ENCODE measurements around the gene SLC10A3.

SLC10A3 gene

DNA sequence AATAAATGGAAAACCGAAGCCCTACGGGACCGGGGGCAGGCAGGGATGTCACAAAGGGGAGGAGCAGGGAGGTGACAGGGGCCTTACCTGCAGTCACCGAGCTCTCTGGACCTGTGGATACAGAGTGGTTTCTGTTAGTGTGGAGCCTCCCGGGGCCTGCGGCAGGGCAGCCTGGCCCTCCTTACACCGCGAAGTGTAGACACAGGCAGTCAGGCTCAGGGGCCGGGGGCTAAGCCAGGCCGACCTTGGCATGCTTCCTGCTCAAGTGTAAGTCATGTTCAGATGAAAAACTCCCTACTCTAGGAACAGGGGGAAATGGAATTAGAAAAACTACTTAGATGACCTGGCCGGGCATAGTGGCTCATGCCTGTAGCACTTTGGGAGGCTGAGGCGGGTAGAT lies 21.3 kb upstream of the SLC10A3 start (continued):
- no peak for TF ChIP-seq ZNF132 (tag by site-specific recombination; IDR thresholded peaks at IDR 0.05; ENCODE audit: borderline replicate concordance)
- no peak for TF ChIP-seq ZNF623 (tag by site-specific recombination; IDR thresholded peaks at IDR 0.05)
- no peak for TF ChIP-seq ZBTB21 (tag by site-specific recombination; IDR thresholded peaks at IDR 0.05)

DNA sequence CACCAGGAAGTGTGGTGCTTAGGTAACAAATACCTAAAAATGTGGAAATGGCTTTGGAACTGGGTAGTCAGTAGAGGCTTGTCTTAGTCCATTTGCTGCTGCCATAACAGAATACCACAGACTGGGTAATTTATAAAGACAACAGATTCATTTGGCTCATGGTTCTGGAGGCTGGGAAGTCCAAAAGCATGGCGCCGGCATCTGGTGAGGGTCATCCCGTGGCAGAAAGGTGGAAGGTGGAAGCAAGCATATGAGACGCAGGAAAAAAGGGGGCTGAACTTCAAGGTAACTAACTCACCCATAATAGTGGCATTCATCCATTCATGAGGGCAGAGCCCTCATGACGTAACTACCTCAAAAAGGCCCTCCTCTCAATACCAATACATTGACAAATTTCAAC lies 19.0 kb upstream of the SLC10A3 start:
- CTCF ChIA-PET: no interaction called here
- POLR2A ChIA-PET: no interaction called here
- no peak for TF ChIP-seq ZBTB7A (tag by site-specific recombination; IDR thresholded peaks at IDR 0.05; ENCODE audit: low read depth)
- TF ChIP-seq, protein P1, sequence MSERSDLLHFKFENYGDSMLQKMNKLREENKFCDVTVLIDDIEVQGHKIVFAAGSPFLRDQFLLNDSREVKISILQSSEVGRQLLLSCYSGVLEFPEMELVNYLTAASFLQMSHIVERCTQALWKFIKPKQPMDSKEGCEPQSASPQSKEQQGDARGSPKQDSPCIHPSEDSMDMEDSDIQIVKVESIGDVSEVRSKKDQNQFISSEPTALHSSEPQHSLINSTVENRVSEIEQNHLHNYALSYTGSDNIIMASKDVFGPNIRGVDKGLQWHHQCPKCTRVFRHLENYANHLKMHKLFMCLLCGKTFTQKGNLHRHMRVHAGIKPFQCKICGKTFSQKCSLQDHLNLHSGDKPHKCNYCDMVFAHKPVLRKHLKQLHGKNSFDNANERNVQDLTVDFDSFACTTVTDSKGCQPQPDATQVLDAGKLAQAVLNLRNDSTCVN (tag by site-specific recombination; optimal IDR thresholded peaks at IDR 0.05): no peak
- no peak for TF ChIP-seq HOXC10 (CRISPR knock-in tag; IDR thresholded peaks at IDR 0.05)
- TF ChIP-seq ZNF10 (tag by site-specific recombination; IDR thresholded peaks at IDR 0.05): peak; percentile 82

DNA sequence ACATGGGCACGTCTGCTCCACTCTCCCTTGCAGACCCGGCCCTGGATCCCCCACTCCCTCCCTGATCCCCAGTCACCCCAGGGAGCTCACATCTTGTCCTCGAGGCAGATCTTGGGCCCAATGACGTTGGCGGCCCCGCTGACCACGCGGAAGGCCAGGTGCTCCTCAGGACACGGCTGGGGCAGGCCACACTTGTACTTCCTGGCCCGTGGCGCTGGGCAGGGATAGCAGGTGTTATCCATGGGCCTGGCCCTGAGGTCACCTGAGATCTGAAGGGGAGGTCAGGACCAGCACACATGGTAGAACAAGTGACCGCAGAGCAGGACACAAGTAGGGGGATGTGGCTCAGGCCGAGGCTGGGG lies 17.9 kb upstream of the SLC10A3 start:
- Histone ChIP-seq H3K4me3 (ENCODE audit: low read depth, low read length) (no peak overlapping the region), H3K4me1 (ENCODE audit: control insufficient read depth, insufficient read depth, low read length) (no peaks in the 10 kb centered on the region), H3K27ac (ENCODE audit: extremely low read depth, low read depth, low read length) (no peak overlapping the region), H3K36me3 (ENCODE audit: control insufficient read depth in 2 of 2, insufficient read depth in 1 of 2, low read length in 2 of 2) (peaks cover 4 to 43% of the 10 kb centered on the region in 2 experiments; a peak in 2 of 3 replicates), H3K9me3 (ENCODE audit: control insufficient read depth, insufficient read depth, low read depth, low read length) (no peaks in the 10 kb centered on the region)
- POLR2A ChIA-PET: no interaction called here
- CTCF ChIA-PET: no interaction called here
- TF ChIP-seq, protein P2, sequence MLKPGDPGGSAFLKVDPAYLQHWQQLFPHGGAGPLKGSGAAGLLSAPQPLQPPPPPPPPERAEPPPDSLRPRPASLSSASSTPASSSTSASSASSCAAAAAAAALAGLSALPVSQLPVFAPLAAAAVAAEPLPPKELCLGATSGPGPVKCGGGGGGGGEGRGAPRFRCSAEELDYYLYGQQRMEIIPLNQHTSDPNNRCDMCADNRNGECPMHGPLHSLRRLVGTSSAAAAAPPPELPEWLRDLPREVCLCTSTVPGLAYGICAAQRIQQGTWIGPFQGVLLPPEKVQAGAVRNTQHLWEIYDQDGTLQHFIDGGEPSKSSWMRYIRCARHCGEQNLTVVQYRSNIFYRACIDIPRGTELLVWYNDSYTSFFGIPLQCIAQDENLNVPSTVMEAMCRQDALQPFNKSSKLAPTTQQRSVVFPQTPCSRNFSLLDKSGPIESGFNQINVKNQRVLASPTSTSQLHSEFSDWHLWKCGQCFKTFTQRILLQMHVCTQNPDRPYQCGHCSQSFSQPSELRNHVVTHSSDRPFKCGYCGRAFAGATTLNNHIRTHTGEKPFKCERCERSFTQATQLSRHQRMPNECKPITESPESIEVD (tag by site-specific recombination; IDR thresholded peaks at IDR 0.05): no peak
- TF ChIP-seq SCRT1 (tag by site-specific recombination; IDR thresholded peaks at IDR 0.05; ENCODE audit: borderline replicate concordance) (no peak), ZNF596 (tag by site-specific recombination; IDR thresholded peaks at IDR 0.05) (no peak), ZNF350 (tag by site-specific recombination; IDR thresholded peaks at IDR 0.05) (no peak), ZIC2 (tag by site-specific recombination; IDR thresholded peaks at IDR 0.05) (no peak), SP7 (tag by site-specific recombination; IDR thresholded peaks at IDR 0.05) (no peak), ZNF426 (tag by site-specific recombination; IDR thresholded peaks at IDR 0.05) (no peak), ZNF324 (tag by site-specific recombination; IDR thresholded peaks at IDR 0.05) (no peak), GLIS1 (tag by site-specific recombination; IDR thresholded peaks at IDR 0.05) (no peak), YY2 (tag by site-specific recombination; IDR thresholded peaks at IDR 0.05) (no peak), ZNF311 (tag by site-specific recombination; IDR thresholded peaks at IDR 0.05; ENCODE audit: borderline replicate concordance) (no peak), KLF9 (tag by site-specific recombination; IDR thresholded peaks at IDR 0.05; ENCODE audit: low read depth) (no peak), ZNF660 (tag by site-specific recombination; IDR thresholded peaks at IDR 0.05) (no peak), ZNF354C (tag by site-specific recombination; IDR thresholded peaks at IDR 0.05; ENCODE audit: borderline replicate concordance, low read depth) (no peak)
- TF ChIP-seq, protein P3, sequence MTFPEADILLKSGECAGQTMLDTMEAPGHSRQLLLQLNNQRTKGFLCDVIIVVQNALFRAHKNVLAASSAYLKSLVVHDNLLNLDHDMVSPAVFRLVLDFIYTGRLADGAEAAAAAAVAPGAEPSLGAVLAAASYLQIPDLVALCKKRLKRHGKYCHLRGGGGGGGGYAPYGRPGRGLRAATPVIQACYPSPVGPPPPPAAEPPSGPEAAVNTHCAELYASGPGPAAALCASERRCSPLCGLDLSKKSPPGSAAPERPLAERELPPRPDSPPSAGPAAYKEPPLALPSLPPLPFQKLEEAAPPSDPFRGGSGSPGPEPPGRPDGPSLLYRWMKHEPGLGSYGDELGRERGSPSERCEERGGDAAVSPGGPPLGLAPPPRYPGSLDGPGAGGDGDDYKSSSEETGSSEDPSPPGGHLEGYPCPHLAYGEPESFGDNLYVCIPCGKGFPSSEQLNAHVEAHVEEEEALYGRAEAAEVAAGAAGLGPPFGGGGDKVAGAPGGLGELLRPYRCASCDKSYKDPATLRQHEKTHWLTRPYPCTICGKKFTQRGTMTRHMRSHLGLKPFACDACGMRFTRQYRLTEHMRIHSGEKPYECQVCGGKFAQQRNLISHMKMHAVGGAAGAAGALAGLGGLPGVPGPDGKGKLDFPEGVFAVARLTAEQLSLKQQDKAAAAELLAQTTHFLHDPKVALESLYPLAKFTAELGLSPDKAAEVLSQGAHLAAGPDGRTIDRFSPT (tag by site-specific recombination; IDR thresholded peaks at IDR 0.05): no peak
- TF ChIP-seq, protein P4, sequence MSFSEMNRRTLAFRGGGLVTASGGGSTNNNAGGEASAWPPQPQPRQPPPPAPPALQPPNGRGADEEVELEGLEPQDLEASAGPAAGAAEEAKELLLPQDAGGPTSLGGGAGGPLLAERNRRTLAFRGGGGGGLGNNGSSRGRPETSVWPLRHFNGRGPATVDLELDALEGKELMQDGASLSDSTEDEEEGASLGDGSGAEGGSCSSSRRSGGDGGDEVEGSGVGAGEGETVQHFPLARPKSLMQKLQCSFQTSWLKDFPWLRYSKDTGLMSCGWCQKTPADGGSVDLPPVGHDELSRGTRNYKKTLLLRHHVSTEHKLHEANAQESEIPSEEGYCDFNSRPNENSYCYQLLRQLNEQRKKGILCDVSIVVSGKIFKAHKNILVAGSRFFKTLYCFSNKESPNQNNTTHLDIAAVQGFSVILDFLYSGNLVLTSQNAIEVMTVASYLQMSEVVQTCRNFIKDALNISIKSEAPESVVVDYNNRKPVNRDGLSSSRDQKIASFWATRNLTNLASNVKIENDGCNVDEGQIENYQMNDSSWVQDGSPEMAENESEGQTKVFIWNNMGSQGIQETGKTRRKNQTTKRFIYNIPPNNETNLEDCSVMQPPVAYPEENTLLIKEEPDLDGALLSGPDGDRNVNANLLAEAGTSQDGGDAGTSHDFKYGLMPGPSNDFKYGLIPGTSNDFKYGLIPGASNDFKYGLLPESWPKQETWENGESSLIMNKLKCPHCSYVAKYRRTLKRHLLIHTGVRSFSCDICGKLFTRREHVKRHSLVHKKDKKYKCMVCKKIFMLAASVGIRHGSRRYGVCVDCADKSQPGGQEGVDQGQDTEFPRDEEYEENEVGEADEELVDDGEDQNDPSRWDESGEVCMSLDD (tag by site-specific recombination; IDR thresholded peaks at IDR 0.05): no peak
- TF ChIP-seq, protein P5, sequence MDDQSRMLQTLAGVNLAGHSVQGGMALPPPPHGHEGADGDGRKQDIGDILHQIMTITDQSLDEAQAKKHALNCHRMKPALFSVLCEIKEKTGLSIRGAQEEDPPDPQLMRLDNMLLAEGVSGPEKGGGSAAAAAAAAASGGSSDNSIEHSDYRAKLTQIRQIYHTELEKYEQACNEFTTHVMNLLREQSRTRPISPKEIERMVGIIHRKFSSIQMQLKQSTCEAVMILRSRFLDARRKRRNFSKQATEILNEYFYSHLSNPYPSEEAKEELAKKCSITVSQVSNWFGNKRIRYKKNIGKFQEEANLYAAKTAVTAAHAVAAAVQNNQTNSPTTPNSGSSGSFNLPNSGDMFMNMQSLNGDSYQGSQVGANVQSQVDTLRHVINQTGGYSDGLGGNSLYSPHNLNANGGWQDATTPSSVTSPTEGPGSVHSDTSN (CRISPR knock-in tag; IDR thresholded peaks at IDR 0.05): no peak
- TF ChIP-seq, protein P6, sequence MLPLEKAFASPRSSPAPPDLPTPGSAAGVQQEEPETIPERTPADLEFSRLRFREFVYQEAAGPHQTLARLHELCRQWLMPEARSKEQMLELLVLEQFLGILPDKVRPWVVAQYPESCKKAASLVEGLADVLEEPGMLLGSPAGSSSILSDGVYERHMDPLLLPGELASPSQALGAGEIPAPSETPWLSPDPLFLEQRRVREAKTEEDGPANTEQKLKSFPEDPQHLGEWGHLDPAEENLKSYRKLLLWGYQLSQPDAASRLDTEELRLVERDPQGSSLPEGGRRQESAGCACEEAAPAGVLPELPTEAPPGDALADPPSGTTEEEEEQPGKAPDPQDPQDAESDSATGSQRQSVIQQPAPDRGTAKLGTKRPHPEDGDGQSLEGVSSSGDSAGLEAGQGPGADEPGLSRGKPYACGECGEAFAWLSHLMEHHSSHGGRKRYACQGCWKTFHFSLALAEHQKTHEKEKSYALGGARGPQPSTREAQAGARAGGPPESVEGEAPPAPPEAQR (tag by site-specific recombination; IDR thresholded peaks at IDR 0.05): no peak

More for the DNA sequence above, 19.0 kb upstream of the SLC10A3 start:
- Histone ChIP-seq H3K9me3 (ENCODE audit: control insufficient read depth, insufficient read depth, low read depth, low read length) (no peaks in the 10 kb centered on the region), H3K4me3 (ENCODE audit: low read depth, low read length) (no peak overlapping the region), H3K4me1 (ENCODE audit: control insufficient read depth, insufficient read depth, low read length) (no peaks in the 10 kb centered on the region), H3K27ac (ENCODE audit: extremely low read depth, low read depth, low read length) (no peak overlapping the region), H3K36me3 (ENCODE audit: control insufficient read depth in 2 of 2, insufficient read depth in 1 of 2, low read length in 2 of 2) (peaks cover 4 to 43% of the 10 kb centered on the region in 2 experiments; a peak in 2 of 3 replicates)

Measured in HEK293 (cell line).